Neural cell (in vitro differentiated cells): Measurements from ENCODE around the gene C9orf72. TPM values are rescaled to one million over a fixed set of nuclear protein-coding genes. Genes with fewer than 3 reads are reported as not detected.

Experiments
- H2AFZ ChIP-seq: fragments of 200-600, 300-800 bp; sonication (generic), shearing (Covaris generic); 2 replicates; pipeline ENCODE4 v1.6.0; 2014; ENCODE audit warnings: low read depth, mild to moderate bottlenecking, antibody characterized with exemption, low read length, moderate library complexity
- H3F3A ChIP-seq: fragments of 200-600 bp; shearing (Covaris generic); 2 replicates; pipeline ENCODE4 v1.6.1; 2016; ENCODE audit warnings: mild to moderate bottlenecking, moderate library complexity, mixed read lengths, antibody characterized with exemption, low read length; ENCODE audit not compliant: insufficient read depth, poor library complexity, severe bottlenecking
- H3K27ac ChIP-seq: fragments of 200-600, 300-800 bp; sonication (generic), shearing (Covaris generic); 2 replicates; pipeline ENCODE4 v1.5.1; 2014; ENCODE audit warnings: mild to moderate bottlenecking, low read length, moderate library complexity
- H3K27me3 ChIP-seq: fragments of 300-800, 200-600 bp; sonication (generic), shearing (Covaris generic); 2 replicates; pipeline ENCODE4 v1.6.0; 2014; ENCODE audit warnings: mild to moderate bottlenecking, low read depth, low read length, moderate library complexity; ENCODE audit not compliant: insufficient read depth
- H3K36me3 ChIP-seq: fragments of 300-800, 200-600 bp; sonication (generic), shearing (Covaris generic); 2 replicates; pipeline ENCODE4 v1.5.1; 2014; ENCODE audit warnings: mild to moderate bottlenecking, antibody characterized with exemption, low read length, moderate library complexity; ENCODE audit not compliant: insufficient read depth
- H3K4me2 ChIP-seq: fragments of 300-800, 200-600 bp; sonication (generic), shearing (Covaris generic); 2 replicates; pipeline ENCODE4 v1.6.0; 2014; ENCODE audit warnings: mild to moderate bottlenecking, low read length
- H3K4me3 ChIP-seq: fragments of 300-800, 200-600 bp; sonication (generic), shearing (Covaris generic); 2 replicates; pipeline ENCODE4 v1.5.1; 2014; ENCODE audit warnings: mild to moderate bottlenecking, low read length, moderate library complexity
- H3K79me2 ChIP-seq: fragments of 200-600 bp; shearing (Covaris generic); replicated peaks from 2 replicates; pipeline ENCODE4 v1.6.0; 2014; ENCODE audit warnings: mild to moderate bottlenecking, low read length, moderate library complexity; ENCODE audit not compliant: insufficient read depth
- H3K9ac ChIP-seq: fragments of 300-800, 200-600 bp; sonication (generic), shearing (Covaris generic); 2 replicates; pipeline ENCODE4 v1.6.1; 2016; ENCODE audit warnings: mild to moderate bottlenecking, low read length, mixed read lengths
- H3K9me2 ChIP-seq: fragments of 200-600 bp; shearing (Covaris generic); 2 replicates; pipeline ENCODE4 v1.6.1; 2016; ENCODE audit warnings: mild to moderate bottlenecking, low read length, mixed read lengths; ENCODE audit not compliant: insufficient read depth
- H3K9me3 ChIP-seq: fragments of 200-600, 300-800 bp; sonication (generic), shearing (Covaris generic); 2 replicates; pipeline ENCODE4 v1.6.1; 2016; ENCODE audit warnings: mild to moderate bottlenecking, mixed run types, low read length, moderate library complexity, mixed read lengths
- H4K20me1 ChIP-seq: fragments of 200-600 bp; shearing (Covaris generic); 2 replicates; pipeline ENCODE4 v1.6.1; 2016; ENCODE audit warnings: mild to moderate bottlenecking, mixed run types; ENCODE audit not compliant: insufficient read depth
- EP300 ChIP-seq: fragments of 450-650 bp; conservative IDR thresholded peaks from 2 replicates; pipeline ENCODE4 v1.6.1; 2014; ENCODE audit warnings: antibody characterized with exemption, mild to moderate bottlenecking, moderate library complexity; ENCODE audit not compliant: poor library complexity, severe bottlenecking
- EZH2 ChIP-seq: fragments of 200-600, 300-800 bp; shearing (Covaris generic), sonication (generic); IDR thresholded peaks from 2 replicates; pipeline ENCODE4 v1.6.1; 2014; ENCODE audit warnings: antibody characterized with exemption, low read length, borderline replicate concordance, mild to moderate bottlenecking; ENCODE audit not compliant: insufficient read depth, poor library complexity, severe bottlenecking
- MXI1 ChIP-seq: fragments of 450-650 bp; conservative IDR thresholded peaks from 2 replicates; pipeline ENCODE4 v1.6.1; 2014; ENCODE audit warnings: antibody characterized with exemption, mild to moderate bottlenecking; ENCODE audit not compliant: poor library complexity, severe bottlenecking
- POLR2AphosphoS5 ChIP-seq: IDR thresholded peaks from 2 replicates; pipeline ENCODE4 v1.6.1; 2012
- RAD21 ChIP-seq: fragments of 450-650 bp; conservative IDR thresholded peaks from 2 replicates; pipeline ENCODE4 v1.6.1; 2014; ENCODE audit warnings: antibody characterized with exemption, mild to moderate bottlenecking, moderate library complexity
- SMC3 ChIP-seq: fragments of 450-650 bp; conservative IDR thresholded peaks from 2 replicates; pipeline ENCODE4 v1.6.1; 2014; ENCODE audit warnings: antibody characterized with exemption, mild to moderate bottlenecking, moderate library complexity; ENCODE audit not compliant: poor library complexity
- TAF1 ChIP-seq: IDR thresholded peaks from 2 replicates; pipeline ENCODE4 v1.6.1; 2012; ENCODE audit warnings: low read depth
- polyA plus RNA-seq: library from polyadenylated mRNA; depleted of rRNA; stranded (reverse); fragments of >200 nt; gene quantifications from 2 replicates; pipeline ENCODE4 v1.2.3, GENCODE V29; 2014
- TF ChIP-seq, protein P1 (sequence below): IDR thresholded peaks from 2 replicates; pipeline ENCODE4 v1.6.1; 2012; ENCODE audit warnings: borderline replicate concordance
- TF ChIP-seq, protein P2 (sequence below): fragments of 450-650 bp; IDR thresholded peaks from 2 replicates; pipeline ENCODE4 v1.5.1; 2014; ENCODE audit warnings: antibody characterized with exemption, mild to moderate bottlenecking, moderate library complexity; ENCODE audit not compliant: poor library complexity, severe bottlenecking

Gene C9orf72
- polyA plus RNA-seq, 1 donor from 2014 or later, result 166 TPM

DNA sequence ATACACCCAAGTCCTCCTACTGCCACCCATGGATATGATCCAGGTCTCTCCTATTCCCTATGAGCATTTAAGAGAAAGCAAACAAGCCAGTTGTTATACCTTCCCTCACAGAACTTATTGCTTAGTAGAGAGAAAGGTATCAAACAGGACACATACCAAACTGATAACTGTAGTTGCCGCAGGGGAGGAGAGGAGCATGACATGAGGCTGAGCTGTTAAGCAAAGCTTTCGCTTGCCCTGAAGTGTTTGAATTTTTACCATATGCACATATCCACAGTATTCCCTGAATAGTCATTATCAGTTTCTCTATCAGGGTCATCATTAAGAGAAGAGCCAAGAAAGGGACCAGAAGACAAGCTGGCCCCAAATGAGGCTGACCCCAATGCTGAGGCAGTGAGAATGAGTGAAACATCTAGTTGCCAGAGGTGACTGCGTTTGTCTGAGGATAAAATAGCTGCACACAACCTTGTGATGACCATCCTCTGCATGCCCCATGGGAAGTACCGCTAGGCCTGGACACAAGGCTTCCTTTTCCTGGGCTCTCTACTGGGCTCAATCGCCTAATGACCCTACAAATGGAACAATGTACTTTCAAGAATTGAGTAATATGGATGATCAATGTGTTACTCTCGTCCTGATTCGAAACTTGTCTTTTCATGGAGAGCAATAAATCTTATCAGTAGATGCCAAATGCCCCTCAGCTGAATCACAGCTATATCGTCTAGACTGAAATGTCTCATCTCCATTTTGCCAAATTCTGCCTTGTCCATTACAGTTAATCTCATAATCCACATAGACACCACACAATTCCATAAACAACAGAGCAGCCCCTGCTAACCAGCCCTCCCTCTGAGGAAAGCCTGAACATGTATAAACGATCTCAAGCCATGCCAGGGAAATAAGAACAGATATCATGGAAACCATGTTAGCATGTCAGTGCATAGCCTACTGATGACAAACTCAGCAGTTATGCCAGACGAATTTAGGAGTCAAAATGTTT is 53.5 kb downstream of the C9orf72 start:
- Histone ChIP-seq H3K36me3 (no peaks in the 10 kb centered on the region), H3K27ac (no peak overlapping the region), H4K20me1 (no peaks in the 10 kb centered on the region), H3K9me3 (no peaks in the 10 kb centered on the region), H3F3A (no peaks in the 10 kb centered on the region), H3K4me3 (no peak overlapping the region), H3K27me3 (no peaks in the 10 kb centered on the region), H3K9me2 (no peaks in the 10 kb centered on the region), H3K9ac (no peak overlapping the region), H3K4me2 (no peak overlapping the region), H3K79me2 (peaks cover 9% of the 10 kb centered on the region), H2AFZ (no peak overlapping the region)
- TF ChIP-seq SMC3 (no peak), EP300 (no peak), POLR2AphosphoS5 (no peak), EZH2 (no peak)
- TF ChIP-seq, protein P1, sequence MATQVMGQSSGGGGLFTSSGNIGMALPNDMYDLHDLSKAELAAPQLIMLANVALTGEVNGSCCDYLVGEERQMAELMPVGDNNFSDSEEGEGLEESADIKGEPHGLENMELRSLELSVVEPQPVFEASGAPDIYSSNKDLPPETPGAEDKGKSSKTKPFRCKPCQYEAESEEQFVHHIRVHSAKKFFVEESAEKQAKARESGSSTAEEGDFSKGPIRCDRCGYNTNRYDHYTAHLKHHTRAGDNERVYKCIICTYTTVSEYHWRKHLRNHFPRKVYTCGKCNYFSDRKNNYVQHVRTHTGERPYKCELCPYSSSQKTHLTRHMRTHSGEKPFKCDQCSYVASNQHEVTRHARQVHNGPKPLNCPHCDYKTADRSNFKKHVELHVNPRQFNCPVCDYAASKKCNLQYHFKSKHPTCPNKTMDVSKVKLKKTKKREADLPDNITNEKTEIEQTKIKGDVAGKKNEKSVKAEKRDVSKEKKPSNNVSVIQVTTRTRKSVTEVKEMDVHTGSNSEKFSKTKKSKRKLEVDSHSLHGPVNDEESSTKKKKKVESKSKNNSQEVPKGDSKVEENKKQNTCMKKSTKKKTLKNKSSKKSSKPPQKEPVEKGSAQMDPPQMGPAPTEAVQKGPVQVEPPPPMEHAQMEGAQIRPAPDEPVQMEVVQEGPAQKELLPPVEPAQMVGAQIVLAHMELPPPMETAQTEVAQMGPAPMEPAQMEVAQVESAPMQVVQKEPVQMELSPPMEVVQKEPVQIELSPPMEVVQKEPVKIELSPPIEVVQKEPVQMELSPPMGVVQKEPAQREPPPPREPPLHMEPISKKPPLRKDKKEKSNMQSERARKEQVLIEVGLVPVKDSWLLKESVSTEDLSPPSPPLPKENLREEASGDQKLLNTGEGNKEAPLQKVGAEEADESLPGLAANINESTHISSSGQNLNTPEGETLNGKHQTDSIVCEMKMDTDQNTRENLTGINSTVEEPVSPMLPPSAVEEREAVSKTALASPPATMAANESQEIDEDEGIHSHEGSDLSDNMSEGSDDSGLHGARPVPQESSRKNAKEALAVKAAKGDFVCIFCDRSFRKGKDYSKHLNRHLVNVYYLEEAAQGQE, result no peak

DNA sequence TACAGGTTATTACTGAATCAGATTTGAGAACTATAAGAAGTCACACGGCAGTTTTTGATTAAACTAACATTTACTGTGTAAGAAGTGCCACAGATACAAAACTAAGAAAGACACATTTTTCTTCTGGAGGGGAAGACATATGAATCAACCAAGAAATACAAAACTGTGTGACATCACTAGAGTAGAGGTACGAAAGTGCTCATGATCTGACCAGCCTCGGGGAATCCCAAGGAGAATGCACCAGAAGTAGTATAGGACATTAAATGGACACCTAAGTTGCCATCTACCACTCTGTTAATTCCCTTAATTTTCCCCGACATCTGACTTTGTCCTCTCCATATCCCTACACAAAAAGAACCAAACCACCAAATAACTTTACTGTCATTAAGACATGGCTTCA is 54.5 kb downstream of the C9orf72 start:
- no peak overlapping the region for H3K4me3 ChIP-seq
- no peaks in the 10 kb centered on the region for H4K20me1 ChIP-seq
- no peaks in the 10 kb centered on the region for H3K9me3 ChIP-seq
- H2AFZ ChIP-seq, result no peak overlapping the region
- H3K27me3 ChIP-seq, result no peaks in the 10 kb centered on the region
- no peak for TF ChIP-seq RAD21
- no peak for TF ChIP-seq EZH2
- TF ChIP-seq, protein P2, sequence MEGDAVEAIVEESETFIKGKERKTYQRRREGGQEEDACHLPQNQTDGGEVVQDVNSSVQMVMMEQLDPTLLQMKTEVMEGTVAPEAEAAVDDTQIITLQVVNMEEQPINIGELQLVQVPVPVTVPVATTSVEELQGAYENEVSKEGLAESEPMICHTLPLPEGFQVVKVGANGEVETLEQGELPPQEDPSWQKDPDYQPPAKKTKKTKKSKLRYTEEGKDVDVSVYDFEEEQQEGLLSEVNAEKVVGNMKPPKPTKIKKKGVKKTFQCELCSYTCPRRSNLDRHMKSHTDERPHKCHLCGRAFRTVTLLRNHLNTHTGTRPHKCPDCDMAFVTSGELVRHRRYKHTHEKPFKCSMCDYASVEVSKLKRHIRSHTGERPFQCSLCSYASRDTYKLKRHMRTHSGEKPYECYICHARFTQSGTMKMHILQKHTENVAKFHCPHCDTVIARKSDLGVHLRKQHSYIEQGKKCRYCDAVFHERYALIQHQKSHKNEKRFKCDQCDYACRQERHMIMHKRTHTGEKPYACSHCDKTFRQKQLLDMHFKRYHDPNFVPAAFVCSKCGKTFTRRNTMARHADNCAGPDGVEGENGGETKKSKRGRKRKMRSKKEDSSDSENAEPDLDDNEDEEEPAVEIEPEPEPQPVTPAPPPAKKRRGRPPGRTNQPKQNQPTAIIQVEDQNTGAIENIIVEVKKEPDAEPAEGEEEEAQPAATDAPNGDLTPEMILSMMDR, result no peak
- no peak for TF ChIP-seq EP300
- TF ChIP-seq SMC3, result no peak
- TF ChIP-seq TAF1, result no peak
- TF ChIP-seq, protein P1, result no peak
- no peak for TF ChIP-seq POLR2AphosphoS5
- TF ChIP-seq MXI1, result no peak
- H3K27ac ChIP-seq, result no peak overlapping the region
- H3K36me3 ChIP-seq, result no peaks in the 10 kb centered on the region
- no peaks in the 10 kb centered on the region for H3F3A ChIP-seq
- no peaks in the 10 kb centered on the region for H3K9me2 ChIP-seq
- no peak overlapping the region for H3K4me2 ChIP-seq
- no peak overlapping the region for H3K9ac ChIP-seq
- peaks cover 9% of the 10 kb centered on the region for H3K79me2 ChIP-seq
